Adrenal gland (tissue), 5 donors: ENCODE results near the gene STAP2.

Experiments used
- POLR2A ChIP-seq, 2 donors: fragments of 450-650 bp; IDR thresholded peaks; one replicate each; pipeline ENCODE4 v1.6.1; 2017; ENCODE audit warnings: antibody characterized with exemption in 2 of 2, mild to moderate bottlenecking in 2 of 2, moderate library complexity in 1 of 2
- TF ChIP-seq, protein P1 (sequence below), 6 experiments: fragments of 450-650 bp in 4 of 6; fragments of 200-600 bp in 2 of 6; sonication (generic) in 1 of 6; IDR thresholded peaks; 1 replicate in 5 of 6; 2 replicates in 1 of 6; pipeline versions ENCODE4 v1.5.1 to v1.8.0; 2016 to 2021; ENCODE audit warnings: antibody characterized with exemption in 6 of 6, mild to moderate bottlenecking in 2 of 6, moderate library complexity in 1 of 6
- donor health status: DM: no; HTN: no; CAD: no.

DNA sequence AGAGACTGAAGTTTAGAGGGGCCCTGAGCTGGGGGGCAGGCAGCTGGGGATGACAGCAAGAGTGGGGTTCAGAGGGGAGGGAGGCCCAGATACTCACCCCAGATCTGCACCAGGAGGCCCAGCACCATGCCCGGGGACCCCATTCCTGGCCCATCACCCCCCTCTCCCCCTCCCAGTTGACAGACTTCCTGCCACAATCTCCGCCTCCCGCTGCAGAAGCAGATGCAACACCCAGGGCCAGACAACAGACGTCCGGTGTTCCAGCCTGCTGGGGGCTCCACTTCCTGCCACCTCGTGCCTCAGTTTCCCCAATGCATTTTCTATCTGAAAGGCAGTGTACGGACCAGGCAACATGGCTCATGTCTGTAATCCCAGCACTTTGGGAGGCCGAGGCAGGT is 36.4 kb downstream of the STAP2 start, which contains the start of gene TMIGD2:
- TF ChIP-seq, protein P1, sequence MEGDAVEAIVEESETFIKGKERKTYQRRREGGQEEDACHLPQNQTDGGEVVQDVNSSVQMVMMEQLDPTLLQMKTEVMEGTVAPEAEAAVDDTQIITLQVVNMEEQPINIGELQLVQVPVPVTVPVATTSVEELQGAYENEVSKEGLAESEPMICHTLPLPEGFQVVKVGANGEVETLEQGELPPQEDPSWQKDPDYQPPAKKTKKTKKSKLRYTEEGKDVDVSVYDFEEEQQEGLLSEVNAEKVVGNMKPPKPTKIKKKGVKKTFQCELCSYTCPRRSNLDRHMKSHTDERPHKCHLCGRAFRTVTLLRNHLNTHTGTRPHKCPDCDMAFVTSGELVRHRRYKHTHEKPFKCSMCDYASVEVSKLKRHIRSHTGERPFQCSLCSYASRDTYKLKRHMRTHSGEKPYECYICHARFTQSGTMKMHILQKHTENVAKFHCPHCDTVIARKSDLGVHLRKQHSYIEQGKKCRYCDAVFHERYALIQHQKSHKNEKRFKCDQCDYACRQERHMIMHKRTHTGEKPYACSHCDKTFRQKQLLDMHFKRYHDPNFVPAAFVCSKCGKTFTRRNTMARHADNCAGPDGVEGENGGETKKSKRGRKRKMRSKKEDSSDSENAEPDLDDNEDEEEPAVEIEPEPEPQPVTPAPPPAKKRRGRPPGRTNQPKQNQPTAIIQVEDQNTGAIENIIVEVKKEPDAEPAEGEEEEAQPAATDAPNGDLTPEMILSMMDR (IDR thresholded peaks at IDR 0.05): no peak
- TF ChIP-seq POLR2A (IDR thresholded peaks at IDR 0.05): no peak
